ENCODE data around the gene TRAPPC13.

Gene TRAPPC13

DNA sequence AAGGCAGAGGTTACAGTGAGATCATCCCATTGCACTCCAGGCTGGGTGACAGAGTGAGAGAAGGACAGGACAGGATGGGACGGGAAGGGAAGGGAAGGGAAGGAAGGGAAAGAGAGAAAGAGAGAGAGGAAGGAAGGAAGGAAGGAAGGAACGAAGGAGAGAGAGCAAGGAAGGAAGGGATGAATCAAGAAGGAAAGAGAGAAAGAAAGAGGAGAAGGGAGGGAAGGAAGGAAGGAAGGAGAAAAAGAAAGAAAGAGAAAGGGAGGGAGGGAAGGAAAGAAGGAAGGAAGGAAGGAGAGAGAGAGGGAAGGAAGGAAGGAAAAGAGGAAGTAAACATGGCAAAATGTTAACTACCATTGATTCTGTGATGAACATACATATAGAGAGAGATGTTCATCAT, 68.3 kb downstream of the TRAPPC13 start:
- no peak for DNase-seq

DNA sequence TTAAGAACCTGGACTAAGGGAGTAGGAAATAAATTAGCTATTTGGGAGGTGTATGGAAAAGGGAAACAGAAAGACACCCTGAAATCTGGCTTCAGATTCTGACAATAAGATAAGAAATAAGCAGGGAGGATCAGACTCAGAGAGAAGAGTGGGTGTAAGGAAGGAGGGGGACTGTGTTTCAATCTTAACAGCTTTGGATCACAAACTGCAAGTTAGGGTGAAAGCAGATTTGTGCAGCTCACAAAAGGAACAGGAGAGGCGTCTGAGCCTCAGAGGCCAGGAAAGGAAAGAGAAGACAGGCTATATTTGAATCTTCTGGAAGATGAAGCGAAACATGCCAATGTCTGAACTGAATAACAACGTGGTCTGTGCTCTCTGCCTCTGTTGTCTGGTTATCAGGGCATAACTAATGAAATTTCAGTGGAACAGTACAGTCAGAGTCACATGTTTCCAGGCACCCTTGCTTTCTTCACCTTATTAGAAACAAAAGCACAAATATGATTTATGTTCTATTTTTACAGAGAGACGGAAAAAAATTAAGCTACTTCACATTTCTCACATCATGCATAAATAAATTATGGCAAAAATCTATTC, 70.4 kb downstream of the TRAPPC13 start:
- DNase-seq = no peak

DNA sequence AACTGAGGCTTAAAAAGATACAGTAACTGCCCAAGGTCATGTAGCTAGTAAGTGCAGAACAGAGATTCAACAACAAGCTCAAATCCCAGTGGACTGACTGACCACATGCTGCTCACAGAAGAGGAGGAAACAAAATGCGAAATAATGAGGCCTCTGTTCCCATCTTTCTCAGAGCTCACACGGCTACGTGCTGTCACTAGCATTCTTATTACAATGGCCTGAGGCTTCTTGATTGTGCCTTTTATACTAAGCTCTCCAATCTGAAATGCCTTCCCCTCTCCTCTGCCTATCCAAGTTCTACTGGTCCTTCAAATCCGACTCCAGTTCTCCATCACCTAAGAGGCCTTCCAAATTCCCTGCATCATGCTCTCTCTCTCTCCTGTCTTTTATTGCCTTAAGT, 71.1 kb downstream of the TRAPPC13 start:
- DNase-seq = no peak

DNA sequence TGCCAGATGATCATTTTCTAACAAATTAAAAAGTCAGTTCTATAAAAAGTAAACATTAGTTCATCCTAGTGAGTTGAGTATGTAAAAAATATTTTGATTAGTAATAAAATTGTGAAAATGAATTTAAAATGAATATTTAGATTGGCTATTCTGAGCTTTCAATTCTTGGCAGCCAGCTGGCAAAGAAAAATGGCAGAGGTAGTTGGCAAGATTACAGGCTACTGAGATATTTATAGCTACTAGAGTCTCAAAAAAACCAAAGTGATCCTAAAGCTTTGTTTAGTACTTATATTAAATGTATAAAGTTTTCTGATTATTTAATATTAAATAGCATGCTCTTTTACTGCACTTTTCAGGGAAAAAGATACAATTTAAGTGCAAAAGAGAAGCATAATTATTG, 72.1 kb downstream of the TRAPPC13 start:
- DNase-seq = no peak

DNA sequence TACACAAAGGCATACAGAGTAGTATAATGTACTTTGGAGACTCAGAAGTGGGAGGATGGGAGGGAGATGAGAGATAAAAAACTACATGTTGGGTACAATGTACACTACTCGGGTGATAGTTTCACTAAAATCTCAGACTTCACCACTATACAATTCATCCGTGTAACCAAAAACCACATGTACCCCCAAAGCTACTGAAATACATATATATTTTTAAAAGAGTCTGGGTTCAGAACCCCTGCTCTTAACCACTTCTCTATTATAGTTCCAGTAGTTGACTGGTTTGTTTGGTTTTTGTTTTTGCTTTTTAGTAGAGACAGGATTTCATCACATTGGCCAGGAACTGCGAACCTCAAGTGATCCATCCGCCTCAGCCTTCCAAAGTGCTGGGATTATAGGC, 74.5 kb downstream of the TRAPPC13 start:
- DNase-seq = no peak

DNA sequence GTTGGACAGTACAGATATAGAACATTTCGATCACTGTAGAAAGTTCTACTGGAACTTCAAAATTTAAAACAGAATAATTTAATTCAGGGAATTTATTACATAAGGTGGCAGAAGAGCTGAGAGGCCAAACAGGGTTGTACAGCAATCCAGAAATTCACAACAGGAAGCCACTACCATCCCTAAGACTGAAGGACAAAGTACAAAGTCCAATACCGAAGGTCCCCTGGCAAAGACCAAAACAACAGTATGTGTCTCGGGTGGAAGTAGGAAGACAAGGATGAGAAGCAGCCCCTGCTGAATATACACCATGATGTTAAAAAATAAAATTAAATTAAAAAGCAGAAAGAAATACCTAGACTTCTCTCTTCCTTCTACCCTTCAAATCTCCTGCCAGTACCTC, 77.2 kb downstream of the TRAPPC13 start:
- DNase-seq = no peak

DNA sequence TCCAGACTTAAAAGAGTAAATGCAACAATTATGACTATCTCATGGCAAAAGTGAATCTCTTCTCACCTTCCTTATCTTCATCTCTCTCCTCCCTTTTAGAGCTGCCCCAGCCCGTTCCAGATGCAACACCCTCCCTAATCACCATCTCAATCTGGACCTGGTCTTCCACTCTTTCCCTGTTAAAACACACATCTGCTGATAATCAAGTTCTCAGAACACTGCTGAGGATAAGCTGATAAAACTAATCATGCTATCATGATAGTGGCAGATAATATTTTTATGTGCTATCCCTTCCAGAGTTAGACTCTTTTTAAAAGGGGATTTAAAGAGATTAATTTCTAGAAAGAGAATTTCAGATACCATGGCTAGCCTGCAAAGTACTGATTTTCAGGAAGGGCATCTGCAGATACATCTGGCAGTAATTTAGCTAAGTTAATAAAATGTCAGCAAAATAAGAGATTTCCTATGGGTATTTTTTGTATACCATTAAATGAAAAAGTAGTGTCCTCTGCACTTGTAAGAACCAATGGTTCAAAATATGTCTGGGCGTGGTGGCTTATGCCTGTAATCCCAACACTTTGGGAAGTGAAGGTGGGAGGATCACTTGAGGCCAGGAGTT, 79.9 kb downstream of the TRAPPC13 start:
- DNase-seq = no peak

DNA sequence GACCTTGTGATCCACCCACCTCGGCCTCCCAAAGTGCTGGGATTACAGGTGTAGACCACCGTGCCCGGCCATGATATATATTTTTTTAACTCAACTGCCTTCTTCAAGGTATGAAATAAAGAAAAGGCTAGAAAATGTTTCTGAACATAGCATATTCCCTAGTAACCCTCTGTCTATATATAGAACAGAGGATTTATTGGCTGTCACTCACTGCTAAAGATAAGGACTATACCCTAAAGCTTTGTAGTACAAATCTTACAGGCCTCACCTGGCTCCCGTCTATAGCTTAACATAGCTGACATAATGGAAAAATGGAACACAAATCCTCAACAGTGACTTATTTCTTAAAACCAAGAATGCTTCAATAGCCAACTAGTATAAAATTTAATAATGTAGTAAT, 82.8 kb downstream of the TRAPPC13 start:
- no peak for DNase-seq

DNA sequence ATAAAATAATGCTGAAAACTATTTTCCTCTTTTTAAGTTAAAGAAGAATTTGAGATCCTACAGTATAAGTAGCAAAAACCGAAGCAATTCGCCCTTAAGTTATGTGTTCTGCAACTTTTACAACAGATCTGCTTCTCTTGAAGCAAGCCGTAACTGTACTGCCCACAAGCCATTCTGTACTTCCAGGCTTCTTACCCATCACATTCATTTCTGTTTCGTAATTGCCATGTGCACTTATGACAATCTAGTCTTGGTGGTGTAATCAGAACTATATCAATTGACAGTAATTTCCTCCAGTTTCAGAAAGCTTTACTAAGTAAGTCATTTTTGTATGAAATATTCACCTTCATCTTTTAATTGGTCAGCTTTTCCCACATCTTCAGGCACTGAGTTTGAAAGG, 83.3 kb downstream of the TRAPPC13 start:
- DNase-seq = no peak
